ENCODE measurements around the gene GAGE1.
"Not testable (repeated sequence)": the region's sequence is repeated elsewhere in the genome, so short reads cannot be mapped to it uniquely, and the experiment has no call there.

The GAGE1 gene

GRCh38 chrX:49598720-49599119 is at the start of gene GAGE1:
Gene GAGE1, plus strand, starts transcription at chrX:49599020. Its CDS starts 1,155 bp downstream, at chrX:49600175.
- not testable (repeated sequence) for DNase-seq (ENCODE audit: low read depth in 2 of 2)

- DNase-seq (ENCODE audit: low read depth in 2 of 2): not testable (repeated sequence)
These were observed 47.8 kb upstream of the GAGE1 start, which contains the start of gene GAGE12E for GRCh38 chrX:49550989-49551388. Gene GAGE12E, plus strand, starts transcription at chrX:49551289. Its CDS starts 1,155 bp downstream, at chrX:49552444.

- DNase-seq (ENCODE audit: low read depth in 2 of 2): not testable (repeated sequence)
These were observed 38.3 kb upstream of the GAGE1 start, which contains the start of gene GAGE12F for GRCh38 chrX:49560542-49560941. Gene GAGE12F, plus strand, starts transcription at chrX:49560842. Its CDS starts 1,155 bp downstream, at chrX:49561997.

GRCh38 chrX:49568728-49569127 is 30.1 kb upstream of the GAGE1 start:
- DNase-seq (ENCODE audit: low read depth in 2 of 2): not testable (repeated sequence)

- not testable (repeated sequence) for DNase-seq (ENCODE audit: low read depth in 2 of 2)
These were observed 29.7 kb upstream of the GAGE1 start for GRCh38 chrX:49569152-49569551.

GRCh38 chrX:49570100-49570499 is 28.7 kb upstream of the GAGE1 start, which contains the start of gene GAGE12G:
Gene GAGE12G, plus strand, starts transcription at chrX:49570400. Its CDS starts 1,155 bp downstream, at chrX:49571555.
- not testable (repeated sequence) for DNase-seq (ENCODE audit: low read depth in 2 of 2)

GRCh38 chrX:49579649-49580048 is 19.2 kb upstream of the GAGE1 start, which contains the start of gene GAGE12H:
Gene GAGE12H, plus strand, starts transcription at chrX:49579949. Its CDS starts 1,155 bp downstream, at chrX:49581104.
- not testable (repeated sequence) for DNase-seq (ENCODE audit: low read depth in 2 of 2)

- not testable (repeated sequence) for DNase-seq (ENCODE audit: low read depth in 2 of 2)
These were observed 9.6 kb upstream of the GAGE1 start, which contains the start of gene GAGE2A for GRCh38 chrX:49589196-49589595. Gene GAGE2A, plus strand, starts transcription at chrX:49589496. Its CDS starts 1,155 bp downstream, at chrX:49590651.

GRCh38 chrX:49589769-49590478 is 8.9 kb upstream of the GAGE1 start:
- DNase-seq (ENCODE audit: low read depth in 2 of 2): not testable (repeated sequence)

GRCh38 chrX:49590488-49590887 is 8.3 kb upstream of the GAGE1 start:
- DNase-seq (ENCODE audit: low read depth in 2 of 2): not testable (repeated sequence)

- no peak for DNase-seq (ENCODE audit: low read depth in 2 of 2)
These were observed 12.0 kb downstream of the GAGE1 start for GRCh38 chrX:49610718-49611310.

GRCh38 chrX:49618574-49618973 is 19.8 kb downstream of the GAGE1 start:
- no peak for DNase-seq (ENCODE audit: low read depth in 2 of 2)

- no peak for DNase-seq (ENCODE audit: low read depth in 2 of 2)
These were observed 28.4 kb downstream of the GAGE1 start for GRCh38 chrX:49627086-49627777.

- DNase-seq (ENCODE audit: low read depth in 2 of 2): no peak
These were observed 46.3 kb downstream of the GAGE1 start for GRCh38 chrX:49644991-49645637.

- DNase-seq (ENCODE audit: low read depth in 2 of 2): no peak
These were observed 57.7 kb downstream of the GAGE1 start for GRCh38 chrX:49656533-49656932.

Measured in stimulated activated CD8-positive, alpha-beta memory T cell treated with anti-CD3 and anti-CD28 coated beads, Interleukin-15, amount 100 ng/mL, for 4 hours (primary cell).